SK-N-SH (cell line): ENCODE results near the gene SPTBN1. TPM values are rescaled to one million over a fixed set of nuclear protein-coding genes. Genes with fewer than 3 reads are reported as not detected.

Experiments
- CTCF ChIA-PET: fragments of 300-600, 350-600 bp; formaldehyde crosslinking; extraction: SDS; loops from one replicate; lab custom pipeline; 2021; lab: Yijun Ruan, JAX
- POLR2A ChIA-PET: fragments of 350-600 bp; sonication (Branson Sonifier 250); formaldehyde crosslinking; extraction: SDS; loops from one replicate; lab custom pipeline; 2020; ENCODE audit warnings: antibody characterized with exemption, inconsistent platforms; lab: Yijun Ruan, JAX
- DNase-seq: peaks from one replicate; pipeline ENCODE4 v3.0.0; 2012
- H2AFZ ChIP-seq: fragments of 200-600 bp; sonication (generic); 2 replicates; pipeline ENCODE4 v1.8.1; 2016; ENCODE audit warnings: antibody characterized with exemption, mild to moderate bottlenecking, low read depth
- H3F3A ChIP-seq: fragments of 200-600 bp; sonication (generic); replicated peaks from 2 replicates; pipeline ENCODE3; 2016; ENCODE audit warnings: antibody characterized with exemption, mild to moderate bottlenecking; ENCODE audit not compliant: insufficient read depth
- H3K27ac ChIP-seq, 2 experiments: fragments of 200-500 bp in 1 of 2; fragments of 200-600 bp in 1 of 2; sonication (Bioruptor generic) in 1 of 2; sonication (generic), shearing (Covaris generic) in 1 of 2; 2 replicates each; pipeline versions ENCODE4 v1.5.1 to v1.6.1; 2014 to 2016; ENCODE audit warnings: low read depth in 2 of 2, inconsistent platforms in 1 of 2, low read length in 1 of 2, mild to moderate bottlenecking in 1 of 2, mixed read lengths in 1 of 2
- H3K27me3 ChIP-seq: fragments of 200-600 bp; sonication (generic), shearing (Covaris generic); 2 replicates; pipeline ENCODE4 v1.6.1; 2016; ENCODE audit warnings: mixed run types; ENCODE audit not compliant: insufficient read depth
- H3K36me3 ChIP-seq, 2 experiments: fragments of 200-500 bp in 1 of 2; fragments of 200-600 bp in 1 of 2; sonication (Bioruptor generic) in 1 of 2; sonication (generic) in 1 of 2; replicated peaks in 1 of 2; 2 replicates each; pipeline versions ENCODE3 to v1.5.1; 2014 to 2016; ENCODE audit warnings: low read length in 1 of 2, mild to moderate bottlenecking in 1 of 2; ENCODE audit not compliant: insufficient read depth in 2 of 2, control insufficient read depth in 1 of 2
- H3K4me1 ChIP-seq, 2 experiments: fragments of 200-500 bp in 1 of 2; fragments of 200-600 bp in 1 of 2; sonication (Bioruptor generic) in 1 of 2; sonication (generic), shearing (Covaris generic) in 1 of 2; 2 replicates each; pipeline versions ENCODE4 v1.5.1 to v1.6.1; 2014 to 2016; ENCODE audit warnings: low read depth in 1 of 2, low read length in 1 of 2, mixed run types in 1 of 2; ENCODE audit not compliant: insufficient read depth in 2 of 2, control insufficient read depth in 1 of 2
- H3K4me2 ChIP-seq: fragments of 200-600 bp; sonication (generic), shearing (Covaris generic); 2 replicates; pipeline ENCODE4 v1.6.1; 2017; ENCODE audit warnings: mixed run types
- H3K4me3 ChIP-seq, 2 experiments: fragments of 200-500 bp in 1 of 2; fragments of 200-600 bp in 1 of 2; sonication (Bioruptor generic) in 1 of 2; sonication (generic), shearing (Covaris generic) in 1 of 2; 2 replicates each; pipeline versions ENCODE4 v1.5.1 to v1.8.1; 2014 to 2016; ENCODE audit warnings: low read depth in 2 of 2, inconsistent platforms in 1 of 2, low read length in 1 of 2, mild to moderate bottlenecking in 1 of 2, mixed read lengths in 1 of 2, moderate library complexity in 1 of 2
- H3K79me2 ChIP-seq: fragments of 200-600 bp; sonication (generic); 2 replicates; pipeline ENCODE4 v1.8.1; 2017; ENCODE audit warnings: mild to moderate bottlenecking; ENCODE audit not compliant: insufficient read depth
- H3K9ac ChIP-seq: fragments of 200-600 bp; sonication (generic); 2 replicates; pipeline ENCODE4 v1.6.1; 2017; ENCODE audit warnings: mixed run types
- H3K9me2 ChIP-seq: fragments of 200-600 bp; sonication (generic); 2 replicates; pipeline ENCODE4 v1.6.1; 2017; ENCODE audit warnings: mixed run types
- H3K9me3 ChIP-seq: fragments of 200-600 bp; sonication (generic); 2 replicates; pipeline ENCODE4 v1.6.1; 2017; ENCODE audit warnings: mixed run types, mild to moderate bottlenecking, moderate library complexity
- H4K20me1 ChIP-seq: fragments of 200-600 bp; sonication (generic); 2 replicates; pipeline ENCODE4 v1.6.1; 2017; ENCODE audit warnings: mild to moderate bottlenecking, mixed run types; ENCODE audit not compliant: insufficient read depth
- CHD2 ChIP-seq: fragments of 150-350 bp; IDR thresholded peaks from 2 replicates; pipeline ENCODE4 v1.6.1; 2018; ENCODE audit warnings: low read length; ENCODE audit not compliant: partially characterized antibody
- CTCF ChIP-seq: fragments of 200-600 bp; sonication (generic); IDR thresholded peaks from 2 replicates; pipeline ENCODE4 v1.6.1; 2017; ENCODE audit warnings: antibody characterized with exemption, mild to moderate bottlenecking, moderate library complexity
- EP300 ChIP-seq, 2 experiments: IDR thresholded peaks; 2 replicates each; pipeline versions ENCODE4 v1.4.0 to v1.6.1; 2012; ENCODE audit warnings: borderline replicate concordance in 1 of 2, low read depth in 1 of 2, low read length in 1 of 2
- FOSL2 ChIP-seq: IDR thresholded peaks from 2 replicates; pipeline ENCODE4 v1.4.0; 2012; ENCODE audit warnings: low read depth, mild to moderate bottlenecking, moderate library complexity, borderline replicate concordance
- GABPA ChIP-seq: IDR thresholded peaks from 2 replicates; pipeline ENCODE4 v1.4.0; 2012; ENCODE audit warnings: low read depth, mild to moderate bottlenecking
- GATA2 ChIP-seq: sonication (generic); formaldehyde crosslinking; IDR thresholded peaks from 2 replicates; pipeline ENCODE4 v1.5.0; 2020; ENCODE audit warnings: mild to moderate bottlenecking, missing genetic modification reagents
- JUND ChIP-seq: IDR thresholded peaks from 2 replicates; pipeline ENCODE4 v1.4.0; 2012
- NRF1 ChIP-seq: IDR thresholded peaks from 2 replicates; pipeline ENCODE4 v1.6.1; 2012; ENCODE audit warnings: low read depth, mild to moderate bottlenecking, low read length
- POLR2AphosphoS5 ChIP-seq: IDR thresholded peaks from 2 replicates; pipeline ENCODE4 v1.6.1; 2012; ENCODE audit warnings: low read depth, low read length
- RAD21 ChIP-seq: IDR thresholded peaks from 2 replicates; pipeline ENCODE4 v1.6.1; 2012; ENCODE audit warnings: mild to moderate bottlenecking, low read length
- RFX5 ChIP-seq: IDR thresholded peaks from 2 replicates; pipeline ENCODE4 v1.6.1; 2012; ENCODE audit warnings: mild to moderate bottlenecking, improper control_type of control experiment, low read length
- SIN3A ChIP-seq: IDR thresholded peaks from 2 replicates; pipeline ENCODE4 v1.6.1; 2012; ENCODE audit warnings: low read depth, mild to moderate bottlenecking, low read length, moderate library complexity, borderline replicate concordance
- SMC3 ChIP-seq: IDR thresholded peaks from 2 replicates; pipeline ENCODE4 v1.6.1; 2012; ENCODE audit warnings: low read depth, low read length, improper control_type of control experiment
- TCF12 ChIP-seq: IDR thresholded peaks from 2 replicates; pipeline ENCODE4 v1.4.0; 2012
- YY1 ChIP-seq: IDR thresholded peaks from 2 replicates; pipeline ENCODE4 v1.4.0; 2012; ENCODE audit warnings: low read depth, mild to moderate bottlenecking
- ZBTB33 ChIP-seq: IDR thresholded peaks from 2 replicates; pipeline ENCODE4 v1.4.0; 2012; ENCODE audit warnings: low read depth, borderline replicate concordance
- WGBS: methylation state at CpG from one replicate; pipeline ENCODE4 v1.1.6; 2017; ENCODE audit warnings: low lambda C conversion rate; 5-methylcytosine and 5-hydroxymethylcytosine counted together
- polyA plus RNA-seq, 3 experiments: library from polyadenylated mRNA; depleted of rRNA; stranded (reverse); fragments of >200 nt; gene quantifications; 2 replicates each; pipeline ENCODE4 v1.2.3, GENCODE V29; 2012
- TF ChIP-seq, protein P1 (sequence below): fragments of 150-350 bp; IDR thresholded peaks from 2 replicates; pipeline ENCODE4 v1.6.1; 2017; ENCODE audit warnings: antibody characterized with exemption, low read length, low read depth, borderline replicate concordance
- TF ChIP-seq, protein P2 (sequence below): IDR thresholded peaks from 2 replicates; pipeline ENCODE4 v1.6.1; 2012; ENCODE audit warnings: mild to moderate bottlenecking, low read depth, low read length, moderate library complexity

The SPTBN1 gene
- polyA plus RNA-seq, 1 of the 3 experiments (the other 2 are of a cell fraction): 29.1 TPM

GRCh38 chr2:54589038-54589339 lies 132.9 kb downstream of the SPTBN1 start:
- Histone ChIP-seq H2AFZ (no peak overlapping the region), H3K27me3 (no peaks in the 10 kb centered on the region), H3K9me2 (no peaks in the 10 kb centered on the region), H3K9ac (no peak overlapping the region), H4K20me1 (peaks cover 72% of the 10 kb centered on the region), H3F3A (peaks cover 11% of the 10 kb centered on the region), H3K36me3 (peaks cover 2 to 13% of the 10 kb centered on the region in 2 experiments), H3K79me2 (peaks cover 99% of the 10 kb centered on the region), H3K27ac (peak overlapping the region in 1 of 2 experiments; percentile 53; a peak in 2 of 4 replicates), H3K9me3 (no peaks in the 10 kb centered on the region), H3K4me3 (no peak overlapping the region), H3K4me1 (peaks cover 39 to 41% of the 10 kb centered on the region in 2 experiments; a peak in 3 of 4 replicates), H3K4me2 (no peak overlapping the region)
- ChIA-PET POLR2A (no interaction called here), CTCF (interaction anchor here (1.5 to 1.6 kb wide), 2 partner anchors 12 to 30 kb away, joined by 3 read pairs; no protein-coding TSS in a partner anchor)
- WGBS: 97% methylated on average over 4 of the region's 4 CpGs
- no peak for TF ChIP-seq YY1
- no peak for TF ChIP-seq TCF12
- DNase-seq: no peak

GRCh38 chr2:54589340-54590215 lies 133.5 kb downstream of the SPTBN1 start:
- Histone ChIP-seq H3K36me3 (peaks cover 2 to 11% of the 10 kb centered on the region in 2 experiments), H3F3A (peaks cover 11% of the 10 kb centered on the region), H3K9ac (no peak overlapping the region), H3K4me1 (peaks cover 35 to 37% of the 10 kb centered on the region in 2 experiments; a peak in 3 of 4 replicates), H3K79me2 (peaks cover 99% of the 10 kb centered on the region), H3K9me3 (no peaks in the 10 kb centered on the region), H3K27me3 (no peaks in the 10 kb centered on the region), H3K4me2 (no peak overlapping the region), H2AFZ (no peak overlapping the region), H3K4me3 (no peak overlapping the region), H3K27ac (peak overlapping the region in 1 of 2 experiments; percentile 53; a peak in 2 of 4 replicates), H3K9me2 (no peaks in the 10 kb centered on the region), H4K20me1 (peaks cover 71% of the 10 kb centered on the region)
- CTCF ChIA-PET: interaction anchor here (1.5 to 1.6 kb wide), 2 partner anchors 13 to 30 kb away, joined by 3 read pairs; no protein-coding TSS in a partner anchor
- TF ChIP-seq GATA2 (CRISPR knock-in tag) (peak; percentile 34; the same call in 1 of the 2 replicates), RFX5 (no peak), EP300 (IDR thresholded peaks at IDR 0.05; ENCODE audit: borderline replicate concordance in 1 of 2, low read depth in 1 of 2, low read length in 1 of 2) (peak in 1 of 2 experiments; percentile 59; a peak in 1 of 4 replicates), CTCF (no peak), RAD21 (no peak), YY1 (no peak), CHD2 (no peak), POLR2AphosphoS5 (no peak), ZBTB33 (no peak), FOSL2 (no peak), GABPA (no peak), NRF1 (no peak), SMC3 (no peak), SIN3A (no peak), JUND (no peak)
- TF ChIP-seq, protein P1, sequence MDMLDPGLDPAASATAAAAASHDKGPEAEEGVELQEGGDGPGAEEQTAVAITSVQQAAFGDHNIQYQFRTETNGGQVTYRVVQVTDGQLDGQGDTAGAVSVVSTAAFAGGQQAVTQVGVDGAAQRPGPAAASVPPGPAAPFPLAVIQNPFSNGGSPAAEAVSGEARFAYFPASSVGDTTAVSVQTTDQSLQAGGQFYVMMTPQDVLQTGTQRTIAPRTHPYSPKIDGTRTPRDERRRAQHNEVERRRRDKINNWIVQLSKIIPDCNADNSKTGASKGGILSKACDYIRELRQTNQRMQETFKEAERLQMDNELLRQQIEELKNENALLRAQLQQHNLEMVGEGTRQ: no peak
- TF ChIP-seq, protein P2, sequence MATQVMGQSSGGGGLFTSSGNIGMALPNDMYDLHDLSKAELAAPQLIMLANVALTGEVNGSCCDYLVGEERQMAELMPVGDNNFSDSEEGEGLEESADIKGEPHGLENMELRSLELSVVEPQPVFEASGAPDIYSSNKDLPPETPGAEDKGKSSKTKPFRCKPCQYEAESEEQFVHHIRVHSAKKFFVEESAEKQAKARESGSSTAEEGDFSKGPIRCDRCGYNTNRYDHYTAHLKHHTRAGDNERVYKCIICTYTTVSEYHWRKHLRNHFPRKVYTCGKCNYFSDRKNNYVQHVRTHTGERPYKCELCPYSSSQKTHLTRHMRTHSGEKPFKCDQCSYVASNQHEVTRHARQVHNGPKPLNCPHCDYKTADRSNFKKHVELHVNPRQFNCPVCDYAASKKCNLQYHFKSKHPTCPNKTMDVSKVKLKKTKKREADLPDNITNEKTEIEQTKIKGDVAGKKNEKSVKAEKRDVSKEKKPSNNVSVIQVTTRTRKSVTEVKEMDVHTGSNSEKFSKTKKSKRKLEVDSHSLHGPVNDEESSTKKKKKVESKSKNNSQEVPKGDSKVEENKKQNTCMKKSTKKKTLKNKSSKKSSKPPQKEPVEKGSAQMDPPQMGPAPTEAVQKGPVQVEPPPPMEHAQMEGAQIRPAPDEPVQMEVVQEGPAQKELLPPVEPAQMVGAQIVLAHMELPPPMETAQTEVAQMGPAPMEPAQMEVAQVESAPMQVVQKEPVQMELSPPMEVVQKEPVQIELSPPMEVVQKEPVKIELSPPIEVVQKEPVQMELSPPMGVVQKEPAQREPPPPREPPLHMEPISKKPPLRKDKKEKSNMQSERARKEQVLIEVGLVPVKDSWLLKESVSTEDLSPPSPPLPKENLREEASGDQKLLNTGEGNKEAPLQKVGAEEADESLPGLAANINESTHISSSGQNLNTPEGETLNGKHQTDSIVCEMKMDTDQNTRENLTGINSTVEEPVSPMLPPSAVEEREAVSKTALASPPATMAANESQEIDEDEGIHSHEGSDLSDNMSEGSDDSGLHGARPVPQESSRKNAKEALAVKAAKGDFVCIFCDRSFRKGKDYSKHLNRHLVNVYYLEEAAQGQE: no peak
- POLR2A ChIA-PET: no interaction called here
- WGBS: 75% methylated on average over 7 of the region's 7 CpGs
- DNase-seq: peak; percentile 46
